Fibroblast of mammary gland (primary cell): ENCODE data around the gene TAF1.
"Not testable (repeated sequence)": the region's sequence is repeated elsewhere in the genome, so short reads cannot be mapped to it uniquely, and the experiment has no call there.

Source experiments
- DNase-seq: peaks from one replicate; pipeline ENCODE4 v3.0.0-alpha.2; 2010; ENCODE audit warnings: low read depth
- H3K4me3 ChIP-seq: 2 replicates; pipeline ENCODE4 v1.5.1; 2011; ENCODE audit warnings: low read depth, mild to moderate bottlenecking, low read length, moderate library complexity; ENCODE audit not compliant: control insufficient read depth
- CTCF ChIP-seq: conservative IDR thresholded peaks from 2 replicates; pipeline ENCODE4 v1.5.1; 2011; ENCODE audit warnings: low read depth, low read length, inconsistent platforms; ENCODE audit not compliant: control insufficient read depth, insufficient read depth

The TAF1 gene

GRCh38 chrX:71364221-71364620 is 1.9 kb upstream of the TAF1 start:
- DNase-seq, result no peak
- TF ChIP-seq CTCF, result no peak
- no peak overlapping the region for H3K4me3 ChIP-seq

- no peak for TF ChIP-seq CTCF
- peak overlapping the region; percentile 61 for H3K4me3 ChIP-seq
- DNase-seq, result no peak
These were observed 742 bp upstream of the TAF1 start for GRCh38 chrX:71365356-71365874.

GRCh38 chrX:71366674-71367256 is 608 bp downstream of the TAF1 start:
- no peak for DNase-seq
- no peak for TF ChIP-seq CTCF
- H3K4me3 ChIP-seq, result peak overlapping the region; percentile 76

- no peak for TF ChIP-seq CTCF
- DNase-seq, result no peak
These were observed 1.2 kb downstream of the TAF1 start for GRCh38 chrX:71367396-71367795.

GRCh38 chrX:71372388-71372787 is 6.2 kb downstream of the TAF1 start:
- no peak for DNase-seq
- H3K4me3 ChIP-seq, result no peak overlapping the region
- no peak for TF ChIP-seq CTCF

More at GRCh38 chrX:71367396-71367795, 1.2 kb downstream of the TAF1 start:
- H3K4me3 ChIP-seq, result peak overlapping the region; percentile 76

- no peak for DNase-seq
- no peak overlapping the region for H3K4me3 ChIP-seq
- TF ChIP-seq CTCF, result no peak
These were observed 12.6 kb downstream of the TAF1 start for GRCh38 chrX:71378732-71379131.

GRCh38 chrX:71391725-71392124 is 25.6 kb downstream of the TAF1 start:
- H3K4me3 ChIP-seq, DNase-seq: not testable (repeated sequence)
